ENCODE measurements around the gene AGO4.
"Not testable (repeated sequence)": the region's sequence is repeated elsewhere in the genome, so short reads cannot be mapped to it uniquely, and the experiment has no call there.

The AGO4 gene

DNA sequence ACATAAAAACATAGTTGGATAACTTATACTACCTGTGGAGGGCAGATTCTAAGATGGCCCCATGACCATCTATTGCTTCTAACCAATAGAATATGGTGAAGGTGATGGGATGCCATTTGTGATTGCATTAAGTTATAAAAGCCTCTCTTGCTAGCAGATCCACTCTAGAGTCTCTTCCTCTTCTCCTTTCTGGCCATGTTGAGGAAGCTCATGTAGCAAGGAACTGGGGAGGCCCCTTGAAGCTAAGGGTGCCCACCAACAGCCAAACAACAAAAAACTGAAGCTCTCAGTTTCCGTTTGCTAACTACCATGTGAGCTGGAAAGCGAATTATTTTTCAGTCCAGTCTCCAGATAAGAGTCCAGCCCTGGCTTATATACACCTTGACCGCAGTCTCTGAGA lies 59.2 kb downstream of the AGO4 start:
- TF ChIP-seq, protein P1, sequence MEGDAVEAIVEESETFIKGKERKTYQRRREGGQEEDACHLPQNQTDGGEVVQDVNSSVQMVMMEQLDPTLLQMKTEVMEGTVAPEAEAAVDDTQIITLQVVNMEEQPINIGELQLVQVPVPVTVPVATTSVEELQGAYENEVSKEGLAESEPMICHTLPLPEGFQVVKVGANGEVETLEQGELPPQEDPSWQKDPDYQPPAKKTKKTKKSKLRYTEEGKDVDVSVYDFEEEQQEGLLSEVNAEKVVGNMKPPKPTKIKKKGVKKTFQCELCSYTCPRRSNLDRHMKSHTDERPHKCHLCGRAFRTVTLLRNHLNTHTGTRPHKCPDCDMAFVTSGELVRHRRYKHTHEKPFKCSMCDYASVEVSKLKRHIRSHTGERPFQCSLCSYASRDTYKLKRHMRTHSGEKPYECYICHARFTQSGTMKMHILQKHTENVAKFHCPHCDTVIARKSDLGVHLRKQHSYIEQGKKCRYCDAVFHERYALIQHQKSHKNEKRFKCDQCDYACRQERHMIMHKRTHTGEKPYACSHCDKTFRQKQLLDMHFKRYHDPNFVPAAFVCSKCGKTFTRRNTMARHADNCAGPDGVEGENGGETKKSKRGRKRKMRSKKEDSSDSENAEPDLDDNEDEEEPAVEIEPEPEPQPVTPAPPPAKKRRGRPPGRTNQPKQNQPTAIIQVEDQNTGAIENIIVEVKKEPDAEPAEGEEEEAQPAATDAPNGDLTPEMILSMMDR (IDR thresholded peaks at IDR 0.05; ENCODE audit: low read depth, low read length), result no peak
- TF ChIP-seq EZH2phosphoT487 (IDR thresholded peaks at IDR 0.05; ENCODE audit: low read depth), result no peak
- Histone ChIP-seq H3K36me3 (replicated peaks; ENCODE audit: low read depth, low read length) (no peaks in the 10 kb centered on the region), H4K20me1 (ENCODE audit: insufficient read depth, low read length) (no peaks in the 10 kb centered on the region), H3K4me2 (ENCODE audit: low read length) (no peak overlapping the region), H3K9me3 (ENCODE audit: insufficient read depth, low read length) (no peaks in the 10 kb centered on the region), H3K9ac (ENCODE audit: low read length) (no peak overlapping the region), H3K79me2 (ENCODE audit: low read length) (no peaks in the 10 kb centered on the region), H3K27me3 (ENCODE audit: low read depth, low read length) (no peaks in the 10 kb centered on the region), H2AFZ (ENCODE audit: low read depth, low read length) (no peak overlapping the region), H3K27ac (ENCODE audit: low read length) (no peak overlapping the region), H3K4me3 (ENCODE audit: low read length) (no peak overlapping the region), H3K4me1 (ENCODE audit: low read length) (no peaks in the 10 kb centered on the region)

DNA sequence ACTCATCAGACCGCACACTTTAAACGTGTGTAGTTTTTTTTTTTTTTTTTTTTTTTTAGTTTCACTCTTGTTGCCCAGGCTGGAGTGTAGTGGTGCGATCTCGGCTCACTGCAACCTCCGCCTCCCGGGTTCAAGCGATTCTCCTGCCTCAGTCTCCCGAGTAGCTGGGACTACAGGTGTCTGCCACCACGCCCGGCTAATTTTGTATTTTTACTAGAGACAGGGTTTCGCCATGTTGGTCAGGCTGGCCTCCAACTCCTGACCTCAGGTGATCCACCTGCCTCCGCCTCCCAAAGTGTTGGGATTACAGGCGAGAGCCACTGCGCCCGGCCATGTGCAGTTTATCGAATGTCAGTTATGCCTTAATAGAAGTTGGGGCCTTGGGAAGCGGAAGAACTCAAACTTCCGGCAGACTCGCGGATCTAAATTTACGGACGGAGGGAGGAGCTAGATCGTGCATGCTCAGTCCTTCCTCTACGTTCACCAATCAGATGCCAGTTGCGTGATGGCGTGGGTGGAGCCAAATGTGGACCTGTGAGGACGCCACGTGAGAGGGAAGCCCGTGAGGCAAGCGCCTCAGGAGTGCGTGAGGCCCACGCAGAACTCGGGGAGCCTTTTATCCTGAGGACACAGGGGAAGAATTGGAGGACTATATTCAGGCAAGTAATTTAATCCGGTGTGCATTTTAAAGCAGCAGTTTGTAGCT lies 61.6 kb downstream of the AGO4 start:
- not testable (repeated sequence) for H3K27me3 ChIP-seq (ENCODE audit: low read depth, low read length); H3K4me3 ChIP-seq (ENCODE audit: low read length); H3K4me1 ChIP-seq (ENCODE audit: low read length); H2AFZ ChIP-seq (ENCODE audit: low read depth, low read length); H3K9ac ChIP-seq (ENCODE audit: low read length); H3K36me3 ChIP-seq (replicated peaks; ENCODE audit: low read depth, low read length); H3K27ac ChIP-seq (ENCODE audit: low read length); H3K4me2 ChIP-seq (ENCODE audit: low read length); H3K9me3 ChIP-seq (ENCODE audit: insufficient read depth, low read length); H4K20me1 ChIP-seq (ENCODE audit: insufficient read depth, low read length); H3K79me2 ChIP-seq (ENCODE audit: low read length)

DNA sequence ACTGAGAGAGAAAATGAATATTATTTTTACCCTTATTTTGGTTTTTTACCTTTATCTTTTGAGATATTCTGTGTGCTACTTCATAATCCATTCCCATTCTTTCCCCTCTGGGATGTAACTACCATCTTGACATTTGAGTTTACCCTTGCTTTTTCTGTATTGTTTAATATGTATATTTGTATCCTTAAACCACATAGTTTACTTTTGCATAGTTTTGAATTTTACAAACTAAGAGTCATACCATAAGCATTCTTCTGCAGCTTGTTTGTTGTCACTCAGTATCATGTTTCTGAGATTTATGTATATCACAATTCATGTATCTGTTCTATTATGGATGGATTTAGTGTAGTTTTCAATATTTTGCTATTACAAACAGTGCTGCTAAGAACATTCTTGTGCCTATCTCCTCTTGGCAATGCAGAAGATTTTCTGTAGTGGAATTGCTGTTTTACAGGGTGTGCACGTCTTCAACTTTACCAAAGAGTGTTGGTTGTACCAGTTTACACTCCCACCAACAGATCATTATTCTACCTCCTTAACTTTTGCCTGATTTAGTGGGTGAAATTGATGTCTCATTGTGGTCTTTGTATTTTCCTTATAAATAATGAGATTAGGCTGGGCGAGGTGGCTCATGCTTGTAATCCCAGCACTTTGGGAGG lies 63.0 kb downstream of the AGO4 start:
- Histone ChIP-seq H2AFZ (ENCODE audit: low read depth, low read length) (no peak overlapping the region), H3K4me1 (ENCODE audit: low read length) (peaks cover 5% of the 10 kb centered on the region; the same call in 1 of the 2 replicates), H3K9me3 (ENCODE audit: insufficient read depth, low read length) (no peaks in the 10 kb centered on the region), H4K20me1 (ENCODE audit: insufficient read depth, low read length) (no peaks in the 10 kb centered on the region), H3K4me3 (ENCODE audit: low read length) (no peak overlapping the region), H3K79me2 (ENCODE audit: low read length) (no peaks in the 10 kb centered on the region), H3K36me3 (replicated peaks; ENCODE audit: low read depth, low read length) (no peaks in the 10 kb centered on the region), H3K9ac (ENCODE audit: low read length) (no peak overlapping the region), H3K27ac (ENCODE audit: low read length) (no peak overlapping the region), H3K27me3 (ENCODE audit: low read depth, low read length) (no peaks in the 10 kb centered on the region), H3K4me2 (ENCODE audit: low read length) (no peak overlapping the region)
- TF ChIP-seq, protein P1 (IDR thresholded peaks at IDR 0.05; ENCODE audit: low read depth, low read length), result no peak
- TF ChIP-seq EZH2phosphoT487 (IDR thresholded peaks at IDR 0.05; ENCODE audit: low read depth), result no peak

DNA sequence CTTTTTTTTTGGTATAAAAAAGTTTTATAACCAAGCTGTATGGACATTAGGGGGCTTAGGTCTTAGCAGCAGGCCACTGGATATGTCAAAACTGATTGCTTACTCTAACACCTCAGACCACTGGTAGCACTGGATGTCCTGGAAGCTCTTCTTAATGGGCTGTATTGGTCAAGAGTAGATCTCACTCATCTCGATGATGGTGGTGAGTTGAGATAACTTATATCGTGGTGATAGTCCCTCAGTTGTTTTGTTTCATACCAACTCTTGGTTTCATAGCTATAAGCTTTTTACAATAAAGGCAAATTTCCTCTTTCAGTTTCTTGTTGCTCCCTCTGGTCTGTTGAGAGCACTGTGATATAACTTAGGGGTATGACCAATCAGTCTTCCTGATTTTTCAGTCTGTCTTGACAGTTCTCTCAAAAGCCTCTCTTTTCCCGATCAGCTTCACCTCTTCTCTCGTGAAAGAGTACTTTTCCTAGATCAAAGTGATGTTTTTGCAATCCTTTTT lies 65.5 kb downstream of the AGO4 start:
- H3K27ac ChIP-seq (ENCODE audit: low read length), result no peak overlapping the region
- H2AFZ ChIP-seq (ENCODE audit: low read depth, low read length), result no peak overlapping the region
- no peaks in the 10 kb centered on the region for H3K36me3 ChIP-seq (replicated peaks; ENCODE audit: low read depth, low read length)
- peak overlapping the region; percentile 9; the same call in 1 of the 2 replicates for H3K4me2 ChIP-seq (ENCODE audit: low read length)
- H3K9ac ChIP-seq (ENCODE audit: low read length), result no peak overlapping the region
- no peak overlapping the region for H3K4me3 ChIP-seq (ENCODE audit: low read length)
- H3K4me1 ChIP-seq (ENCODE audit: low read length), result peaks cover 5% of the 10 kb centered on the region; the same call in 1 of the 2 replicates
- H4K20me1 ChIP-seq (ENCODE audit: insufficient read depth, low read length), result no peaks in the 10 kb centered on the region
- TF ChIP-seq EZH2phosphoT487 (IDR thresholded peaks at IDR 0.05; ENCODE audit: low read depth), result no peak
- TF ChIP-seq, protein P1 (IDR thresholded peaks at IDR 0.05; ENCODE audit: low read depth, low read length), result no peak
- no peaks in the 10 kb centered on the region for H3K79me2 ChIP-seq (ENCODE audit: low read length)
- H3K9me3 ChIP-seq (ENCODE audit: insufficient read depth, low read length), result no peaks in the 10 kb centered on the region
- no peaks in the 10 kb centered on the region for H3K27me3 ChIP-seq (ENCODE audit: low read depth, low read length)

DNA sequence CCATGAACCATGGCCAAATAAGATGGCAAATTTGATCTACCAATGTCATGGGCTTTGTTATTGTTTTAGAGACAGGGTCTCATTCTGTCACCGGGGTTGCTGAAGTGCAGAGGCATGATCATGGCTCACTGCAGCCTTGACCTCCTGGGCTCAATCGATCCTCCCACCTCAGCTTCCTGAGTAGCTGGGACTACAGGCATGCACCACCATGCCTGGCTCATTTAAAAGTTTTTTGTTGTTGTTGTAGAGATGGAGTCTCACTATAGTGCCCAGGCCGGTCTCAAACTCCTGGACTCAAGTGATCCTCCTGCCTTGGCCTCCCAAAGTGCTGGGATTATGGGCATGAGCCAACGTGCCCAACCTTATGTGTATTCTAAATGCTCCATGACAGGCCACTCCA lies 66.3 kb downstream of the AGO4 start:
- not testable (repeated sequence) for H3K9ac ChIP-seq (ENCODE audit: low read length); H4K20me1 ChIP-seq (ENCODE audit: insufficient read depth, low read length); H3K9me3 ChIP-seq (ENCODE audit: insufficient read depth, low read length); H3K4me2 ChIP-seq (ENCODE audit: low read length); H3K4me3 ChIP-seq (ENCODE audit: low read length); H2AFZ ChIP-seq (ENCODE audit: low read depth, low read length); H3K36me3 ChIP-seq (replicated peaks; ENCODE audit: low read depth, low read length); H3K79me2 ChIP-seq (ENCODE audit: low read length); H3K27ac ChIP-seq (ENCODE audit: low read length); H3K27me3 ChIP-seq (ENCODE audit: low read depth, low read length); H3K4me1 ChIP-seq (ENCODE audit: low read length)

All from OCI-LY3 (cell line).